Measurements from ENCODE around the gene TSPYL2.

Gene TSPYL2

GRCh38 chrX:53080628-53081580, 1.3 kb upstream of the TSPYL2 start:
- DNase-seq, result no peak

DNA sequence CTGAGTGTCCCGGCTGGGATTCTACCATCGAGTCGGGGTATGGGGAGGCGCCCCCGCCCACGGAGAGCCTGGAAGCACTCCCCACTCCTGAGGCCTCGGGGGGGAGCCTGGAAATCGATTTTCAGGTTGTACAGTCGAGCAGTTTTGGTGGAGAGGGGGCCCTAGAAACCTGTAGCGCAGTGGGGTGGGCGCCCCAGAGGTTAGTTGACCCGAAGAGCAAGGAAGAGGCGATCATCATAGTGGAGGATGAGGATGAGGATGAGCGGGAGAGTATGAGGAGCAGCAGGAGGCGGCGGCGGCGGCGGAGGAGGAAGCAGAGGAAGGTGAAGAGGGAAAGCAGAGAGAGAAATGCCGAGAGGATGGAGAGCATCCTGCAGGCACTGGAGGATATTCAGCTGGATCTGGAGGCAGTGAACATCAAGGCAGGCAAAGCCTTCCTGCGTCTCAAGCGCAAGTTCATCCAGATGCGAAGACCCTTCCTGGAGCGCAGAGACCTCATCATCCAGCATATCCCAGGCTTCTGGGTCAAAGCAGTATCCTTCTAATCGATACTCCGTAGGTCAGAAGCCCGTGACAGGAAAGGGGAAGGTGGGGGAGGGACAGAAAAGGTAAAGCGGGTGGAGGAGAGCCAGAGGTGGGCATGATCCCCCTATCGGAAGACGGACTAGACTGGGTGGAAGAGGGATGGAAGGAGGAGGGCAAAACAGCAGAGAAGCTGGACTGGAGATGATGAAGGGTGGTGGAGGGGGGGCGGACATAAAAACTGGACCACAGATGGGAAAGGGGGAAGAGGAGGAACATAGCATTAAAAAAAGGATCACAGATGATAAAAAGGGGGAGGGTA, 828 bp downstream of the TSPYL2 start:
- DNase-seq, result no peak

- no peak for DNase-seq
Observed at GRCh38 chrX:53084043-53084570, 1.9 kb downstream of the TSPYL2 start.

- no peak for DNase-seq
Observed at GRCh38 chrX:53084863-53085262, 2.7 kb downstream of the TSPYL2 start.

DNA sequence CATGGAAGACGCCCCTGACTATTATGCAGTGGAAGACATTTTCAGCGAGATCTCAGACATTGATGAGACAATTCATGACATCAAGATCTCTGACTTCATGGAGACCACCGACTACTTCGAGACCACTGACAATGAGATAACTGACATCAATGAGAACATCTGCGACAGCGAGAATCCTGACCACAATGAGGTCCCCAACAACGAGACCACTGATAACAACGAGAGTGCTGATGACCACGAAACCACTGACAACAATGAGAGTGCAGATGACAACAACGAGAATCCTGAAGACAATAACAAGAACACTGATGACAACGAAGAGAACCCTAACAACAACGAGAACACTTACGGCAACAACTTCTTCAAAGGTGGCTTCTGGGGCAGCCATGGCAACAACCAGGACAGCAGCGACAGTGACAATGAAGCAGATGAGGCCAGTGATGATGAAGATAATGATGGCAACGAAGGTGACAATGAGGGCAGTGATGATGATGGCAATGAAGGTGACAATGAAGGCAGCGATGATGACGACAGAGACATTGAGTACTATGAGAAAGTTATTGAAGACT, 3.6 kb downstream of the TSPYL2 start:
- no peak for DNase-seq

- no peak for DNase-seq
Observed at GRCh38 chrX:53086464-53086863, 4.3 kb downstream of the TSPYL2 start.

DNA sequence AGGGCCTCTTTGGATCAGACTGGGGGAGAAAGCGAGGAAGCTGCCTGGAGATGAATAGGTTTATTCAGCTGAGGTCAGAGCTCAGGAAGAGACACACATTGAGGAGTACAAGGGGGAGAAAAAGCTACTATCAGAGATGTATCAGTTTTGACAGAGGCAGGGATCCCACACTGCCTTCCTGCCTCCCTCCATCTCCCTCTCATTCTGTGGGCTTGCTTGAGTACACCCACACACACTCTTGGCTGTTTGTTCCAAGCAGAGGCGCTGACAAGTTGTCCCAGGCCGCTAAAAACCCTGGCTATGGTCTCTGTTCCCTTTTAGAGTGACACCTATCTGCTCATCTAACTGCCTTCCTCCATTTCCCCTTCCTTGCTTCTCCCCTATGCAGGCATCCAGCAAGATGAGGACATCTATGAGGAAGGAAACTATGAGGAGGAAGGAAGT, 5.2 kb downstream of the TSPYL2 start:
- DNase-seq, result no peak

DNA sequence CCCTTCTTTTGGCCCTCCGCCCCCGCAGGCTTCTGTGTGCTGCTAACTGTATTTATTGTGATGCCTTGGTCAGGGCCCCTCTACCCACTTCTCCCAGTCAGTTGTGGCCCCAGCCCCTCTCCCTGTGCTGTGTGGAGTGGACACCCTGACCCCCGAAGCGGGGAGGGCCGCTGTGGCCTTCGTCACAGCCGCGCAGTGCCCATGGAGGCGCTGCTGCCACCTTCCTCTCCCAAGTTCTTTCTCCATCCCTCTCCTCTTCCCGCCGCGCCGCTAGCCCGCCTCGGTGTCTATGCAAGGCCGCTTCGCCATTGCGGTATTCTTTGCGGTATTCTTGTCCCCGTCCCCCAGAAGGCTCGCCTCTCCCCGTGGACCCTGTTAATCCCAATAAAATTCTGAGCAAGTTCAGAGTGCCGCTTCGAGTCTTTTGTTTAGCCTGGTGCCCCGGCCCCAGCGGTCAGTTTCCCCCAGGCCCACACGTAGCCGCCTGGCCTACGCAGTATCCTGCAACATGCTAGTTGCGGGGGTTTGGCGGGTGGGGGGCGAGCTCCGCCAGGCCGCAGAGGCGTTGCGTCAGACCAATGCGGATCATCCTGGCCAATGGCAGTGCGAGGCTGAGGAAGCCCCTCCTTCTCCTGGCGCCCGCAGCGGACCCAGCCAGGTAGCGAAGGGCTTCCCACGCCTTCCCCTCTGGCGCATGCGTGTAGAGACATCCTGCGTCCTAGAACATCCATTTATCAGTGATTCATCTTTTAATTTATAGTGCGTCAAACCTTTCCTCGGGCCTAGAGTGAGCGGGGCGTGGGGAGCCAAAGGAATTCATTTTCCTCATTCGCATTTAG, 6.2 kb downstream of the TSPYL2 start:
- DNase-seq, result peak in 1 of 2 experiments; percentile 2

DNA sequence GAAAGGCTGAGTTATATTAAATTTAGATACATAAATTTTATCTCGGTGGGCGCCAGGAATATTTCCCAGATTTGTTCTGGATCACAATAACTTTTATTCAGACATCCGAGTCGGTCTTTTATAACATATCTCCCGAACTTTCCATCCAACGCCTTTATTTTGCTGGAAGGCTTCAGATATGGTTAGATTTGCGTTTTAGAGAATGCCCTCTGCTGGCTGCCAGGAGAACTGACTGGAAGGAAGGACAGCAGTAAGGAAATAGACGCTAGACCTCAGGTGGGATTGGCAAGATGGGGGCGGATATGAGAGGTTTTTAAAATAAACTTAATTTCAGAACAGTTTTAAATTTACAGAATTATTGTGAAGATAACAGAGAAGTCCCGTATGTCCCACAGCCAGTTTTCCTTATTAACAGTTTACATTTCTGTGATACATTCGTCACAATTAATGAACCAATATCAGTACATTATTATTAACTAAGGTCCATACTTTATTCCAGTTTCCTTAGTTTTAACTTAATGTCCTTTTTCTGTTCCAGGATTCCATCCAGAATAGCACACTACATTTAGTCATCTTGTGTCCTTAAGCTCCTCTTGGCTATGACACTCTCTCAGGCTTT, 7.2 kb downstream of the TSPYL2 start:
- peak in 1 of 2 experiments; percentile 48 for DNase-seq

DNA sequence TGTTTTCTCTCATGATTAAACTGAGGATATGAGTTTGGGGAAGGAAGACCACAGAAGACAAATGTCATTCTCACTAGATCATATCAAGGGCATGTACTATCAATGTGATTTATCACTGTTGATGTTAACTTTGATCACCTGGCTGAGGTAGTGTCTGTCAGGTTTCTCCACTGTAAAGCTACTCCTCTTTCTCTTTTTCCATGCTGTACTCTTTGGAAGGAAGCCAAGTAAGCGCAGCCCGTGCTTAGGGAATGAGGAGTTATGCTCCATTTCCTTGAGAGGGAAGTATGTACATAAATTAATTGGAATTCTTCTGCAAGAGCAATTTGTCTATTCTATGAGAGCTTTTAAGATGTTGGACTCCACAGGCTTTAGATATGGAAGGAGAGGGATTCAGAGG, 7.8 kb downstream of the TSPYL2 start:
- no peak for DNase-seq

GRCh38 chrX:53091354-53091753, 9.2 kb downstream of the TSPYL2 start:
- no peak for DNase-seq

- DNase-seq, result peak; percentile 25 to 47
Observed at GRCh38 chrX:53093177-53093655, 11.0 kb downstream of the TSPYL2 start.

- DNase-seq, result peak; percentile 72 to 79
Observed at GRCh38 chrX:53093748-53094581, 11.8 kb downstream of the TSPYL2 start, which contains the start of gene KANTR. Gene KANTR (plus strand): TSS chrX:53094142. CDS start chrX:53124273, 30,131 bp downstream.

GRCh38 chrX:53094582-53094905, 12.4 kb downstream of the TSPYL2 start:
- no peak for DNase-seq

DNA sequence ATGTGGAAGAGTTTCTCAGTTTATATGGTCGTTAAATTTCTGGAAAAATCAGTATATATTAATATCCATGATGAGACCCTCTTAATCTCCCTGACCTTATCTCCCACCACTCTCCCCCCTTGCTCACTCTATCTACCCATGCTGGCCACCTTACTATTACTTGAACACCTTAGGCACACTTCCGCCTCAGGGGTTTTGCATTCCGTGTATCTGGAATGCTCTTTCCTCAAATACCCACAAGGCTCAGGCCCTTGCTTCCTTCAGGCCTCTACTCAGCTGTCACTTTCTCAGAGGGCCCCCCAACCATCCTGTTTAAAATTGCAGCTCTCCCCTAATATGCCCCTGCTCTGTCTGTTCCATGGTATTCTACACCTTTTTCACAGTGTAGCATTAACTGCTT, 13.6 kb downstream of the TSPYL2 start:
- no peak for DNase-seq

- no peak for DNase-seq
Observed at GRCh38 chrX:53114864-53115549, 32.8 kb downstream of the TSPYL2 start.

DNA sequence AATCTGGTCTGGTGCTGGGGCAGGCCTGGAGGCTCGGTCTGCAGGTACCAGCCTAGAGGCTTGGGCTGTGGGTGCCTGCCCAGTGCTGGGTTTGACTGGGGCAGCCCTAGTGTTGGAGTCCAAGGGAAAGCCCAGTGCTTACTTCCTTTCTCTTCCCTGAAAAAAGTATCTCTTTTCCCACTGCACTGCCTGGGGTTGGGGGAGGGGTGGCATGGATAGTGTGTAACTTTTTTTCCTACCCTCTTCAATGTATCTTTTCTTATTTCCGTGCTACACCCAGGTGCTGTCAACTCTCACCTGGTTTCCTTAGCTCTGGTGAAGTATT, 33.3 kb downstream of the TSPYL2 start:
- DNase-seq, result no peak

DNA sequence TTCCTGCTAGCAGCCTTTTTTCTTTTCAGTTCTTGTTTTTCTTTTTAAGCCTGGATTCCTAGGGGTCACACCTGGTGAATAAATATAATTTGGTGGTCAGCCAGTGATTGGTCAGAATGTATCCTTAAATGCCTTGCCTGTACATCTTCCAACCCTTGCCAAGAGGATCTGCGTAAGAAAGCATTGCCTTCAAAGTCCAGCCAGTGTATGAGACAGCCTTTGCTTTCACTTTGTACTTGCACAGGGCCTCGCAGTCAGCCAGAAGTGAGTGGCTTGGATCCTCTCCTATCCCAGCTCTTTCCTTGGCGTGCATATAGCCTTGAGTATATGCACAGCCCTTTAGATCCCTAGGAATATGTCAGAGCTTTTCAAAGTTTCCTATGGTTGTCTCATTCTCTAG, 33.9 kb downstream of the TSPYL2 start:
- no peak for DNase-seq

- DNase-seq, result no peak
Observed at GRCh38 chrX:53122013-53122412, 39.8 kb downstream of the TSPYL2 start.

DNA sequence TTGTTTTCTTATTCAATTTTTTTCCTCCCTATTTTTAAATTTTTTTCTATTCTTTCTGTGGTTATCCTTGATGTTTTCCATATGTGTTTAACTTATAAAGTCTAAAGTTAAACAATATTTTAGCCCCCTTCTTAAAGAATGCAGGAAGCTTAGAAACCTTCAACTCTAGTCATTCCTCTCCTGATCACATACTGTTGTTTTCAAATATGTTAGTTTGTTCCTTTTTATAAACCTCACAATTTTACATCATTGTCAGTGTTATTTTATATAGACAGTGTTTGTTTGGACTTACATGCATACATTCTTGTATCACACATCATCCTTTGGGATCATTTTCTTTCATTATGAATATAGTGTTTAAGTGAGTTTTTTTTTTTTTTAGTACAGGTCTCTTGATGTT, 43.3 kb downstream of the TSPYL2 start:
- DNase-seq, result no peak

All from SW 1271 (cell line).